GM19351 (cell line): ENCODE results near the gene TATDN2.

Source experiments
- ATAC-seq: cut with Tn5 transposase; IDR thresholded peaks from one replicate; pipeline ENCODE4 v1.9.1; 2021; ENCODE audit warnings: mild to moderate bottlenecking, moderate library complexity; ENCODE audit not compliant: unreplicated experiment

TATDN2 gene

DNA sequence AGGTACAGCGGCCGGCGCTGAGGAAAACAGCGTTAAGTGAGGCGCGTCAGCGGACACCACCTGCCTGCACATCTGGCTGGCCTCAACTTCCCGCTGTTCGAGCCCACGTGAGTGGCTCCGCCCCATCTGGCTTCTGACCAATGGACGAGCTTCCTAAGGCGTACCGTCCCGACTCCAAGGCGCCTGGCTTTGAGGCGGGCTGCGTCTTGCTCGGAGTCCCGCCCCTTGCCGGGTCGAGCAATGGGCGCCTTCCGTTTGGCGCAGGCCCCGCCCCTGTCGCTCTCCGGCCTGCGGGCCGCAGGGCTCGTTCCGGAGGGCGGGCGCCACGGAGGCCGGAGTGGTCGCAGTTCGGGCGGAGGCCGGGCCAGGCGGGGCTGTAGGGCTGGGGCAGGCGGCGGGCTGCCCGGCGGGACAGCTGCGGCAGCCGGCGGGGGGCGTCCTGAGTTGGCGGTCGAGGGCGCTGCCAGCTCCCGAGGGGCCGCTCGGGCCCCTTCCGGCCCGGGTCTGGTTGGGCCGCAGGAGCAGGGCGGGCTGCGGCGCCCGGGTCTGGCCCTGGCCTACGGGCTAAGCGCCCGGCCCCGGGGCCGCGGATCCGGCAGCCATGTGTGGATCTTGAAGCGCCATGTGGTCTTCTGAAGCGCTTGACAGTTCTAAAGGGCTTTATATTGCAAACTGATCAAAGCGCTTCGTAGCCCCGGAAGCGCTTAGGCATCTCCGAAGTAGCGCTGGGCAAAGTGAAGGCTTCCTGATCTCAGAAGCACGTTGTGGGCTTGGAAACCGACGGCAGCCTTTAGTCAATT lies at the start of gene TATDN2:
TSS of gene TATDN2 (plus strand) at position 276 of the 800 bp plus-strand sequence. CDS start 742 bp downstream, outside the sequence.
- peak; percentile 91 for ATAC-seq

DNA sequence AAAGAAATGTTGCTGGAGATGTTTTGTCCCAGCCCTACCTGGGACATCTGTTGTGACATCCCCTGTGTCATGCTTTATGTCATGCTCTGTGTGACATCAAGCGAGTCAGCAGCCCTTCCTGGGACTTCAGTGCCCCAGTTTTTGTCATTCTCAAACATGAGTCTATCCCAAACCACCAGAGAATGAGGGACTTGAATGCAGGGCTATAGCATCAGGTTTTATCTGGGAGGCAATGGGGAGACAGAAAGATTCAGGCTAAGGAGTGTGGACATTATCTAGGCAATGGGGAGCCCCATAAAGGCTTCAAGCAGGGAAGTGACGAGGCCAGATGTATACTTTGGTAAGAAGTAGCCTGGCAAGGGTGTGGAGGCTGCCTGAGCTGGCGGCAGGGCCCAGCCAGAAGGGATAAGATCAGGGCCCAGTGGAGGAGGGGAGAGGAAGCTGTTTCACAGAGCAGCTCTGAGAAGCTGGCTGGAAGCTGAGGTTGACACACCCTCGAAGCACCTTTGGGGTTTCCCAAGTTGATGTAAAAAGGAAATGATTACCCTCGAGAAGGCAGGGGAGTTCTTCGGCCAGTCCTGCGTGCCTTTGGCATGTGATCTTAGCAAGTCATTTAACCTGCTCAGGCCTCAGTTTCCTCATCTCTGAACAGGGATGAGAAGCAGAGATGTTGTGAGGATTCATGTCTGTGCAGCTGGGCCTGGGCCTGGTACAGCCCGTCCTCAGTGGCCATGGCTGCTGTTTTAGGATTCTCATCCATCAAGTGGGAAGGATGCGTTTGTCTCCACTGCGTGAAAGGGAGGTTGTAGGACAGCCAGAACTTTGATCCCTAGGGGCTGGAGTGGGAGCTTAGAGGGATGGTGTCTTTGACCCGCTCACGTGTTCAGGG lies 49.3 kb upstream of the TATDN2 start:
- ATAC-seq: peak; percentile 71

DNA sequence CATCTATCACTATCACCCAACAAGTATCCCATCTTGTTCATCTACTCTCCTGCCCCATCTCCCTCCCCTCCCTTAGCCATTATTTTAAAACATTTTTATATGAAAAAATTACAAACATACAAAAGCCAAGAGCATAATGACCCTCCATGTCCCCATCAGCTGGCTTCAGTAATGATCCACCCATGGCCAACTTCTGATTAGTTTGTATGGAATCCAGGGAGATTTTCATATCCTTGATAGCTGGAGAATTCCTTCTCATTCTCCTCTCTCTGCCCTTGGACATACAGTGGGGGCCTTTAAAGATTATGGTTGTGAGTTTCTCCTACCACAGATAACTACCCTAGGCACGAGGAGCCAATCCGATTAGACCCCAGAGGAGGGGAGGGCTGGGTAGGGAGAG lies 43.3 kb upstream of the TATDN2 start:
- ATAC-seq: no peak

DNA sequence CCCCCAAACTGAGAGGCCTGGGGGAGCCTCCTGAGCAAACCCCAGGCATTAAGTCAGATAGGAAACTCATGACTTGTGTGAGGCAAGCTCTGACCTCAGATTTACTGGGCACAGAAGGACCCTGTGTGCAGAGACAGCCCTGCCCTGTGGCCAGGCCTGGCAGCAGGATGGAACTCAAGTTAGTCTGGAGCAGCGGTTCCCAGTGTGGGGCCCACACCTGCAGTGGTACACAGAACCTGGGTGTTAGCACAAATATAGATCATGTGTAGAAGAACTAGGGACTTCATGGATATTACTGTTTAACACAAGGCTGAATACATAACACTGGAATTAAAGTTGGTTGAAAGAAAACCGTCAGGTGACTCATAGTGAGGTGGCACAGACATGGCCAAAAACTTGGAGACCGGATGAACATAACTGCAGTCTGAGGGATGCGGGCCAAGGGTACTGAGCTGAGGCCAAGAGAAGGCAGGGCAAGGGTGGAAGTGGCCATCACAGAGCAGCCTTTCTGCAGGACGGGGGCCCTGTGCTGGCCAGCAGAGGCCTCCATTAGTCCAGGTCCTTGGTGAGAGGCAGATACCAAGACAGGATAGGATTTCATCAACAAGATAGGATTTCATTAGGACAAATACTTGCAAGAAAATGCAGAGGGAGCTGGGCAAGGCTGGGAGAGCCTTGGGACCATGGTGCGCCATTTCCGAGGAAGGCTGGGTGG lies 42.7 kb upstream of the TATDN2 start:
- no peak for ATAC-seq

DNA sequence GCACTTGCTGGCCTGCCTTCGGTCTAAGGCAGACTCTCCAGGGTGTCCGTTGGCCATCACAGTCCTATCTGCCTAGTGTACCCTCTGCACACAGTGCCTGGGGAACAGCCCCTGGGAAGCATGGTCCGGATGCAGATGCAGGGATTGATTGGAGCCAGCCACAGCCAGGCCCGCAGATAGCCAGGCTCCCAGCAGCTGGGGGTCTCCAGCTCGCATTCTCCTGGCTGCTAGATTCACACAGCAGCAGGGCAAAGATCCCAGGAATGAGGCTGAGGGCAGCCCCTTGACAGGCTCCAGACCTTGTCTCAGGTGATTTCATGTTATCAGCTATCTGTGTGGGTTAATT lies 42.1 kb upstream of the TATDN2 start:
- ATAC-seq: no peak

GRCh38 chr3:10213156-10213792 lies 35.0 kb upstream of the TATDN2 start:
- no peak for ATAC-seq

DNA sequence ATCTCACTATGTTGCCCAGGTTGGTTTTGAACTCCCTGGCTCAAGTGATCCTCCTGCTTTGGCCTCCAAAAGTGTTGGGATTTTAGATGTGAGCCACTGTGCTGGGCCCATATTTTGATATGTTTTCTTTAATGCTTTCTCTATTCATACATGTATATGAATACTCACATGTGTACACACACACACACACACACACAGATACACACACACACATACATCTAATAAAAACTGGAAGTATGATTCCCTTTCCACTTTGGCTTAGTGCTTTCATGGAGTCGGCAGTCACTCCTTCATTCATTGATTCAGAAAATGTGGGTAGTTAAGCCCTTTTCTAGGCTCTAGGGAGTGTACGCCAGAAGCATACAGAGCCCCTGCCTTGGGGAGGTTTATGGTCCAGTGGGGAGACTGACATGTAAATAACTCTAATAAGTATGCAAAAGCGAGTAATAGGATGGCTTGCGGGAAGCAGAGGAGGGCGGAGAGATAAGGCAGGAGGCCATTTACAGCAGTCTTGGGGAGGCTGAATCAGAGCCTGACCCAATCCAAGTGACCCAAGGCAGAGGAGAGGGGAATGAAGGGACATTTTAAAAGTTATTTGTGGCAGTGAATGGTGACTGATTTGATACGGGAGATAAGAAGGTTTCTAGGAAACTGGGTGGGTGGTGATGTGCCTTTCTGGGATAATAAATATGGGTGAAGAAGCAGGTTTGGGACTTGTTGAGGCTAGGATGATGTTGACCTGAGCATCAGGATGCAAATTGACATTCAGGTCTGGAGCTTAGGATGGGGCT lies 32.5 kb upstream of the TATDN2 start:
- ATAC-seq: no peak

- no peak for ATAC-seq
Measured at GRCh38 chr3:10217359-10217758, 30.9 kb upstream of the TATDN2 start.

- no peak for ATAC-seq
Measured at GRCh38 chr3:10219737-10220136, 28.5 kb upstream of the TATDN2 start.

DNA sequence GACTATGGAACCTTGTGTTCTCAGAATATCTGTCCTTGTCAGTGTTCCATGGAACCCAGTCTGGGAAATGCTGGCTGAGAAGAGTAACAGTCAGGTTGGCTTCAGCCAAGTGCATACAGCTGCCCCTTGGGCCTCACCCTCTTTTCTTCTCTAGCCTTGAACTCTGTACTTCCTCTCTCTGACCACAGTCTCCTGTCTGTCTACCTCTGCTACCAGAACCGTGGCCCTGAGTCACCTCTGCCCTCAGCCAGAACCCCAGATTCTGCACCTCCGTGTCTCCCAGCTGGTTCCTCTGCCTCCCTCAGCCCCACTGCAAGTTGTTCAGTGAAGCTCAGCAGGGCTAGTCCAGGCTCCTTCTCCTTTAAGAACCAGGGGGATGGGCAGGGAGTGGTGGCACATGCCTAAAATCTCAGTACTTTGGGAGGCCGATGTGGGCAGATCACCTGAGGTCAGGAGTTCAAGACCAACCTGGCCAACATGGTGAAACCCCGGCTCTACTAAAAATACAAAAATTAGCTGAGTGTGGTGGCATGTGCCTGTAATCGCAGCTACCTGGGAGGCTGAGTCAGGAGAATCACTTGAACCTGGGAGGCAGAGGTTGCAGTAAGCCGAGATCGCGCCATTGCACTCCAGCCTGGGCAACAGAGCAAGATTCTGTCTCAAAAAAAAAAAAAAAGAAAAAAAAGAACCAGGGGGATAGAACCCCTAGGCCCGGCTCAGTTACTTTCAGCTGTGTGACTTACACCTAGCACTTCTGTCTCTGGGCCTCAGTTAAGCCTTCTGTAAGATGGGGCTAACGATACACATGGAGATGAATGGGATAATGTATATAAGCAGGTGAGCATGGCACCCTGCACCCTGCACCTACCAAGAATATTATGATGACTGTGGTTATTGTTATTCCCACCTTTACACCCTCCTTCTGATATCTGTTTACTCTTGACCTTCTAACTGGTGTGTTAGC lies 24.3 kb upstream of the TATDN2 start:
- peak; percentile 63 for ATAC-seq

GRCh38 chr3:10224794-10225665 lies 23.2 kb upstream of the TATDN2 start:
- ATAC-seq: peak; percentile 31

GRCh38 chr3:10226293-10226692 lies 22.0 kb upstream of the TATDN2 start:
- ATAC-seq: no peak

- ATAC-seq: no peak
Measured at GRCh38 chr3:10228248-10228950, 19.9 kb upstream of the TATDN2 start.

- ATAC-seq: no peak
Measured at GRCh38 chr3:10229576-10229975, 18.7 kb upstream of the TATDN2 start.

GRCh38 chr3:10232137-10232536 lies 16.1 kb upstream of the TATDN2 start:
- peak; percentile 71 for ATAC-seq

GRCh38 chr3:10233988-10234387 lies 14.3 kb upstream of the TATDN2 start:
- no peak for ATAC-seq

GRCh38 chr3:10234526-10235230 lies 13.6 kb upstream of the TATDN2 start:
- no peak for ATAC-seq
